SK-N-SH (cell line): ENCODE data around the gene TRIM72.

Experiments used
- CHD2 ChIP-seq: fragments of 150-350 bp; IDR thresholded peaks from 2 replicates; pipeline ENCODE4 v1.6.1; 2018; ENCODE audit warnings: low read length; ENCODE audit not compliant: partially characterized antibody
- EP300 ChIP-seq, 2 experiments: IDR thresholded peaks; 2 replicates each; pipeline versions ENCODE4 v1.4.0 to v1.6.1; 2012; ENCODE audit warnings: borderline replicate concordance in 1 of 2, low read depth in 1 of 2, low read length in 1 of 2
- EZH2phosphoT487 ChIP-seq: fragments of 200-600 bp; sonication (generic); IDR thresholded peaks from 2 replicates; pipeline ENCODE4 v1.6.1; 2017; ENCODE audit warnings: low read depth, mixed run types, mild to moderate bottlenecking, antibody characterized with exemption, moderate library complexity, borderline replicate concordance
- GATA2 ChIP-seq: sonication (generic); formaldehyde crosslinking; IDR thresholded peaks from 2 replicates; pipeline ENCODE4 v1.5.0; 2020; ENCODE audit warnings: mild to moderate bottlenecking, missing genetic modification reagents
- MXI1 ChIP-seq: IDR thresholded peaks from 2 replicates; pipeline ENCODE4 v1.6.1; 2012; ENCODE audit warnings: mild to moderate bottlenecking, low read depth, low read length, improper control_type of control experiment
- NFIC ChIP-seq: IDR thresholded peaks from 2 replicates; pipeline ENCODE4 v1.4.0; 2012; ENCODE audit warnings: borderline replicate concordance
- NRF1 ChIP-seq: IDR thresholded peaks from 2 replicates; pipeline ENCODE4 v1.6.1; 2012; ENCODE audit warnings: low read depth, mild to moderate bottlenecking, low read length
- POLR2AphosphoS5 ChIP-seq: IDR thresholded peaks from 2 replicates; pipeline ENCODE4 v1.6.1; 2012; ENCODE audit warnings: low read depth, low read length
- RAD21 ChIP-seq: IDR thresholded peaks from 2 replicates; pipeline ENCODE4 v1.6.1; 2012; ENCODE audit warnings: mild to moderate bottlenecking, low read length
- TAF1 ChIP-seq: IDR thresholded peaks from 2 replicates; pipeline ENCODE4 v1.6.1; 2012; ENCODE audit warnings: low read depth, mild to moderate bottlenecking, low read length, moderate library complexity, borderline replicate concordance
- YY1 ChIP-seq: IDR thresholded peaks from 2 replicates; pipeline ENCODE4 v1.4.0; 2012; ENCODE audit warnings: low read depth, mild to moderate bottlenecking
- TF ChIP-seq, protein P1 (sequence below): fragments of 200-600 bp; sonication (generic); IDR thresholded peaks from 2 replicates; pipeline ENCODE4 v1.6.1; 2017; ENCODE audit warnings: antibody characterized with exemption, mild to moderate bottlenecking, moderate library complexity
- TF ChIP-seq, protein P2 (sequence below): IDR thresholded peaks from 2 replicates; pipeline ENCODE4 v1.4.0; 2012; ENCODE audit warnings: low read depth, borderline replicate concordance
- TF ChIP-seq, protein P3 (sequence below): IDR thresholded peaks from 2 replicates; pipeline ENCODE4 v1.6.1; 2012; ENCODE audit warnings: mild to moderate bottlenecking, low read depth, low read length, moderate library complexity

DNA sequence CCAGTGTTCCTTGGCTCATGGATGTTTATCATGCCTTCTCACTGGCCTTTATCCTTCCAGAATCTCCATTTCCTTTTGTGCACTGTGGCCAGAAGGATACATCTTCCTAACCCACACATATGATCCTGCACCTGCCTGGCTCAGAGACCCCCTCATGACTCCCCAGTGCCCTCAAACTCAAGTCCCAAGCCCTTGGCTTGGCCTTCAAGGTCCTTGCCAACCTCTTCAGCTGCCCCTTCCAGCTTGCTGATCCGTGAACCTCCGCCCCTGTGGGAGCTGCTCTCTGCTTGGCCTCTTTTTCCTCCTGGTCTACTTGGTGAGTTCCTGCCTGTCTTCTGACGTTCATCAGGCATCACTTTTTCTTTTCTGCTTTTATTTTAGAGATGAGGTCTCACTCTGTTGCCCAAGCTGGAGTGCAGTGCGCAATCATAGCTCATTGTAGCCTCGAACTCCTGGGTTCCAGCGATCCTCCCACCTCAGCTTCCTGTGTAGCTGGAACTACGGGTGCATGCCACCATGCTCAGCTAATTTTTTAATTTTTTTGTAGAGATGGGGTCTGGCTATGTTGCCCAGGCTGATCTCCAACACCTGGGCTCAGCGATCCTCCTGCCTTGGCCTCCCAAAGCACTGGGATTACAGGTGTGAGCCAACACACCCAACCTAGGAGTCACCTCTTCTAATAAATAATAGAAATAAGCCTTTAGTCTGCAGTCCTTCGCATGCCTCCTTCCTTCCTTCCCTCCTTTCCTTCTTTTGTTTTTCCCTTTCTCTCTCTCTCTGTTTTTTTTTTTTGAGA, 8.8 kb upstream of the TRIM72 start:
- TF ChIP-seq, protein P1, sequence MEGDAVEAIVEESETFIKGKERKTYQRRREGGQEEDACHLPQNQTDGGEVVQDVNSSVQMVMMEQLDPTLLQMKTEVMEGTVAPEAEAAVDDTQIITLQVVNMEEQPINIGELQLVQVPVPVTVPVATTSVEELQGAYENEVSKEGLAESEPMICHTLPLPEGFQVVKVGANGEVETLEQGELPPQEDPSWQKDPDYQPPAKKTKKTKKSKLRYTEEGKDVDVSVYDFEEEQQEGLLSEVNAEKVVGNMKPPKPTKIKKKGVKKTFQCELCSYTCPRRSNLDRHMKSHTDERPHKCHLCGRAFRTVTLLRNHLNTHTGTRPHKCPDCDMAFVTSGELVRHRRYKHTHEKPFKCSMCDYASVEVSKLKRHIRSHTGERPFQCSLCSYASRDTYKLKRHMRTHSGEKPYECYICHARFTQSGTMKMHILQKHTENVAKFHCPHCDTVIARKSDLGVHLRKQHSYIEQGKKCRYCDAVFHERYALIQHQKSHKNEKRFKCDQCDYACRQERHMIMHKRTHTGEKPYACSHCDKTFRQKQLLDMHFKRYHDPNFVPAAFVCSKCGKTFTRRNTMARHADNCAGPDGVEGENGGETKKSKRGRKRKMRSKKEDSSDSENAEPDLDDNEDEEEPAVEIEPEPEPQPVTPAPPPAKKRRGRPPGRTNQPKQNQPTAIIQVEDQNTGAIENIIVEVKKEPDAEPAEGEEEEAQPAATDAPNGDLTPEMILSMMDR: no peak
- TF ChIP-seq CHD2 (no peak), YY1 (no peak), POLR2AphosphoS5 (no peak), MXI1 (no peak), NRF1 (no peak), NFIC (no peak), TAF1 (no peak), EZH2phosphoT487 (no peak), EP300 (IDR thresholded peaks at IDR 0.05; ENCODE audit: borderline replicate concordance in 1 of 2, low read depth in 1 of 2, low read length in 1 of 2) (no peak), RAD21 (no peak), GATA2 (CRISPR knock-in tag) (no peak)
- TF ChIP-seq, protein P2, sequence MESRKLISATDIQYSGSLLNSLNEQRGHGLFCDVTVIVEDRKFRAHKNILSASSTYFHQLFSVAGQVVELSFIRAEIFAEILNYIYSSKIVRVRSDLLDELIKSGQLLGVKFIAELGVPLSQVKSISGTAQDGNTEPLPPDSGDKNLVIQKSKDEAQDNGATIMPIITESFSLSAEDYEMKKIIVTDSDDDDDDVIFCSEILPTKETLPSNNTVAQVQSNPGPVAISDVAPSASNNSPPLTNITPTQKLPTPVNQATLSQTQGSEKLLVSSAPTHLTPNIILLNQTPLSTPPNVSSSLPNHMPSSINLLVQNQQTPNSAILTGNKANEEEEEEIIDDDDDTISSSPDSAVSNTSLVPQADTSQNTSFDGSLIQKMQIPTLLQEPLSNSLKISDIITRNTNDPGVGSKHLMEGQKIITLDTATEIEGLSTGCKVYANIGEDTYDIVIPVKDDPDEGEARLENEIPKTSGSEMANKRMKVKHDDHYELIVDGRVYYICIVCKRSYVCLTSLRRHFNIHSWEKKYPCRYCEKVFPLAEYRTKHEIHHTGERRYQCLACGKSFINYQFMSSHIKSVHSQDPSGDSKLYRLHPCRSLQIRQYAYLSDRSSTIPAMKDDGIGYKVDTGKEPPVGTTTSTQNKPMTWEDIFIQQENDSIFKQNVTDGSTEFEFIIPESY: no peak
- TF ChIP-seq, protein P3, sequence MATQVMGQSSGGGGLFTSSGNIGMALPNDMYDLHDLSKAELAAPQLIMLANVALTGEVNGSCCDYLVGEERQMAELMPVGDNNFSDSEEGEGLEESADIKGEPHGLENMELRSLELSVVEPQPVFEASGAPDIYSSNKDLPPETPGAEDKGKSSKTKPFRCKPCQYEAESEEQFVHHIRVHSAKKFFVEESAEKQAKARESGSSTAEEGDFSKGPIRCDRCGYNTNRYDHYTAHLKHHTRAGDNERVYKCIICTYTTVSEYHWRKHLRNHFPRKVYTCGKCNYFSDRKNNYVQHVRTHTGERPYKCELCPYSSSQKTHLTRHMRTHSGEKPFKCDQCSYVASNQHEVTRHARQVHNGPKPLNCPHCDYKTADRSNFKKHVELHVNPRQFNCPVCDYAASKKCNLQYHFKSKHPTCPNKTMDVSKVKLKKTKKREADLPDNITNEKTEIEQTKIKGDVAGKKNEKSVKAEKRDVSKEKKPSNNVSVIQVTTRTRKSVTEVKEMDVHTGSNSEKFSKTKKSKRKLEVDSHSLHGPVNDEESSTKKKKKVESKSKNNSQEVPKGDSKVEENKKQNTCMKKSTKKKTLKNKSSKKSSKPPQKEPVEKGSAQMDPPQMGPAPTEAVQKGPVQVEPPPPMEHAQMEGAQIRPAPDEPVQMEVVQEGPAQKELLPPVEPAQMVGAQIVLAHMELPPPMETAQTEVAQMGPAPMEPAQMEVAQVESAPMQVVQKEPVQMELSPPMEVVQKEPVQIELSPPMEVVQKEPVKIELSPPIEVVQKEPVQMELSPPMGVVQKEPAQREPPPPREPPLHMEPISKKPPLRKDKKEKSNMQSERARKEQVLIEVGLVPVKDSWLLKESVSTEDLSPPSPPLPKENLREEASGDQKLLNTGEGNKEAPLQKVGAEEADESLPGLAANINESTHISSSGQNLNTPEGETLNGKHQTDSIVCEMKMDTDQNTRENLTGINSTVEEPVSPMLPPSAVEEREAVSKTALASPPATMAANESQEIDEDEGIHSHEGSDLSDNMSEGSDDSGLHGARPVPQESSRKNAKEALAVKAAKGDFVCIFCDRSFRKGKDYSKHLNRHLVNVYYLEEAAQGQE: no peak
